K562 (cell line): ENCODE data around the gene PLIN5. TPM values are rescaled to one million over a fixed set of nuclear protein-coding genes. Genes with fewer than 3 reads are reported as not detected.

Experiments used
- HDAC6 ChIP-seq: IDR thresholded peaks from 2 replicates; pipeline ENCODE4 v1.6.1; 2012; ENCODE audit warnings: low read depth, mild to moderate bottlenecking, control low read depth, inconsistent platforms, low read length, moderate library complexity
- NCOR1 ChIP-seq: fragments of 450-650 bp; IDR thresholded peaks from 2 replicates; pipeline ENCODE4 v1.6.1; 2016; ENCODE audit warnings: mild to moderate bottlenecking, moderate library complexity
- PCBP1 ChIP-seq: fragments of 200-400 bp; formaldehyde crosslinking; IDR thresholded peaks from 2 replicates; pipeline ENCODE4 v1.6.1; 2018; ENCODE audit warnings: mild to moderate bottlenecking, low read depth, low read length; ENCODE audit not compliant: poor library complexity, severe bottlenecking
- SMAD2 ChIP-seq: fragments of 150-350 bp; IDR thresholded peaks from 2 replicates; pipeline ENCODE4 v1.6.1; 2014; ENCODE audit warnings: low read depth, mild to moderate bottlenecking, low read length
- SP1 ChIP-seq: sonication (generic); formaldehyde crosslinking; IDR thresholded peaks from 2 replicates; pipeline ENCODE4 v1.8.1; 2022; ENCODE audit warnings: mild to moderate bottlenecking, missing genetic modification reagents
- TAF15 ChIP-seq: fragments of 200-400 bp; formaldehyde crosslinking; IDR thresholded peaks from 2 replicates; pipeline ENCODE4 v1.6.1; 2017; ENCODE audit warnings: mild to moderate bottlenecking, low read depth, low read length, moderate library complexity
- YY1 ChIP-seq, 3 experiments: IDR thresholded peaks; 2 replicates each; pipeline ENCODE4 v1.6.1; 2011; ENCODE audit warnings: low read length in 2 of 3, mild to moderate bottlenecking in 2 of 3, moderate library complexity in 2 of 3, borderline replicate concordance in 1 of 3, control low read depth in 1 of 3, low read depth in 1 of 3; ENCODE audit not compliant: insufficient read depth in 3 of 3, insufficient replicate concordance in 2 of 3, control insufficient read depth in 1 of 3, insufficient read length in 1 of 3; ENCODE audit errors: extremely low read depth in 1 of 3
- ZEB2 ChIP-seq: fragments of 450-650 bp; IDR thresholded peaks from 2 replicates; pipeline ENCODE4 v1.6.1; 2016
- polyA plus RNA-seq, 8 experiments: library from polyadenylated mRNA; depleted of rRNA in 4 of 8; stranded (reverse) in 5 of 8; unstranded in 3 of 8; fragments of >200 nt; fragmentation: Nextera tagmentation in 2 of 8; fragmentation: Illumina TruSeq in 1 of 8; extraction: Ambion mirVana in 2 of 8; extraction: Trizol in 1 of 8; gene quantifications; 2 replicates each; pipeline versions ENCODE4 v1.2.1 to v1.2.3, GENCODE V29; 2011 to 2014; ENCODE audit warnings: inconsistent platforms in 1 of 8, missing spikeins in 1 of 8
- total RNA-seq, 7 experiments: library from RNA; depleted of rRNA in 6 of 7; stranded (reverse); fragments of >200 nt in 6 of 7; fragmentation: Illumina TruSeq in 2 of 7; extraction: Trizol in 2 of 7; gene quantifications; 2 replicates each; pipeline versions ENCODE4 v1.2.1 to v1.2.3, GENCODE V29; 2011 to 2021; ENCODE audit warnings: low replicate concordance in 1 of 7
- TF ChIP-seq, protein P1 (sequence below), 2 experiments: fragments of 250-450 bp in 1 of 2; fragments of 450-650 bp in 1 of 2; sonication (Bioruptor Pico) in 1 of 2; IDR thresholded peaks; 2 replicates each; pipeline versions ENCODE4 v1.6.1 to v1.8.0; 2016 to 2021; ENCODE audit warnings: mild to moderate bottlenecking in 2 of 2, moderate library complexity in 2 of 2, missing compliant biosample characterization in 1 of 2, missing genetic modification characterization in 1 of 2
- TF ChIP-seq, protein P2 (sequence below), 2 experiments: fragments of 150-350 bp in 1 of 2; IDR thresholded peaks; 2 replicates each; pipeline ENCODE4 v1.6.1; 2012 to 2016; ENCODE audit warnings: low read depth in 2 of 2, low read length in 2 of 2, mild to moderate bottlenecking in 1 of 2, moderate library complexity in 1 of 2
- TF ChIP-seq, protein P3 (sequence below): fragments of 250-450 bp; sonication (Bioruptor Pico); IDR thresholded peaks from 2 replicates; pipeline ENCODE4 v1.5.0; 2021
- TF ChIP-seq, protein P4 (sequence below): fragments of 450-650 bp; formaldehyde crosslinking; IDR thresholded peaks from 2 replicates; pipeline ENCODE4 v1.4.0; 2020; ENCODE audit warnings: mild to moderate bottlenecking, moderate library complexity
- TF ChIP-seq, protein P5 (sequence below): IDR thresholded peaks from 2 replicates; pipeline ENCODE4 v1.6.1; 2014; ENCODE audit warnings: antibody characterized with exemption

The PLIN5 gene
- total and polyA plus RNA-seq, 9 of the 15 experiments (the other 6 are each of a cell fraction or from before 2014, with no cell fraction given), result 0.04 to 1.3 (median 0.50) TPM

DNA sequence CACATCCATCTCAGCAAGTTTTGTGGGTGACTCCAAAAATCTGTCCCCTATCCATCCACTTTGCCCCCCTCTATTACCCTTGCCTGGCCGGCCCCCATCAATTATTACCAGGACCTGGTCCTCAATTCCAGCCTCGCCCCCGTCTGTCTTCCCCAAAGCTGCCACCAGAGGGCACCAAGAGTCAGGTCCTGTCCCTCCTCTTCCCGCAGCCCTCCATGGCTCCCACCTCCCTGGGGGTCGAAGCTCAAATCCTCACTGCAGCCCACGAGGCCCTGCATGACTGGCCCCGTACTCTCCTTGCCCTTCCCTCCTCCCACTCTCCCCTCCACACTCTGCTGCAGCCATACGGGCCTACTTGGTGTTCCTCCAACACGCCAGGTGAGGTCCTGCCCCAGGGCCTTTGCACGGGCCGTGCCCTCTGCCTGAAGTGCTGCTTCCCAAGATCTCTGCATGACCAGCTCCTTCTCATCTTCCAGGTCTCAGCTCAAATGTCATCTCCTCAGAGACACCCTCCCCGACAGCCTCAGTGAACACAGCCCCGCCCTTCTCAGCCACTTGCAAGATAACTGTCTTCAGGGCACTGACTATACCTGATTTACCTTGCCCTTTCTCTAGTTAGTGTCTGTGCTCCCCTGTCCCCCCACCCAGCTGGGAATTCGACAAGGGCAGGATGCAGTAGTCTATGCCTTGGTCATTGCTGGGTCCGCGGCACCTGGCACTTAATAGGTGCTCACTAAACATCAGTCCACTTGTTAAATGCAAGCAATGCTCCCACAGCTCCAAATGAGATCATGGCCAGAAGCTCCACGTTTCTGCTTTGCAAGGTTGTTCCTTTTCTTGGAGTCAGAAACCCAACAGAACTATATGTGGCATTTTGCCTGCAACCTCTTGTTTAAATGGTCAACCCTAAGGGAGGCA is 41.3 kb upstream of the PLIN5 start (continued):
- TF ChIP-seq, protein P1, sequence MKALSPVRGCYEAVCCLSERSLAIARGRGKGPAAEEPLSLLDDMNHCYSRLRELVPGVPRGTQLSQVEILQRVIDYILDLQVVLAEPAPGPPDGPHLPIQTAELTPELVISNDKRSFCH (CRISPR knock-in tag; IDR thresholded peaks at IDR 0.05), result no peak
- TF ChIP-seq, protein P1 (tag; IDR thresholded peaks at IDR 0.05), result peak; percentile 38; the same call in 1 of the 2 replicates
- TF ChIP-seq, protein P2, sequence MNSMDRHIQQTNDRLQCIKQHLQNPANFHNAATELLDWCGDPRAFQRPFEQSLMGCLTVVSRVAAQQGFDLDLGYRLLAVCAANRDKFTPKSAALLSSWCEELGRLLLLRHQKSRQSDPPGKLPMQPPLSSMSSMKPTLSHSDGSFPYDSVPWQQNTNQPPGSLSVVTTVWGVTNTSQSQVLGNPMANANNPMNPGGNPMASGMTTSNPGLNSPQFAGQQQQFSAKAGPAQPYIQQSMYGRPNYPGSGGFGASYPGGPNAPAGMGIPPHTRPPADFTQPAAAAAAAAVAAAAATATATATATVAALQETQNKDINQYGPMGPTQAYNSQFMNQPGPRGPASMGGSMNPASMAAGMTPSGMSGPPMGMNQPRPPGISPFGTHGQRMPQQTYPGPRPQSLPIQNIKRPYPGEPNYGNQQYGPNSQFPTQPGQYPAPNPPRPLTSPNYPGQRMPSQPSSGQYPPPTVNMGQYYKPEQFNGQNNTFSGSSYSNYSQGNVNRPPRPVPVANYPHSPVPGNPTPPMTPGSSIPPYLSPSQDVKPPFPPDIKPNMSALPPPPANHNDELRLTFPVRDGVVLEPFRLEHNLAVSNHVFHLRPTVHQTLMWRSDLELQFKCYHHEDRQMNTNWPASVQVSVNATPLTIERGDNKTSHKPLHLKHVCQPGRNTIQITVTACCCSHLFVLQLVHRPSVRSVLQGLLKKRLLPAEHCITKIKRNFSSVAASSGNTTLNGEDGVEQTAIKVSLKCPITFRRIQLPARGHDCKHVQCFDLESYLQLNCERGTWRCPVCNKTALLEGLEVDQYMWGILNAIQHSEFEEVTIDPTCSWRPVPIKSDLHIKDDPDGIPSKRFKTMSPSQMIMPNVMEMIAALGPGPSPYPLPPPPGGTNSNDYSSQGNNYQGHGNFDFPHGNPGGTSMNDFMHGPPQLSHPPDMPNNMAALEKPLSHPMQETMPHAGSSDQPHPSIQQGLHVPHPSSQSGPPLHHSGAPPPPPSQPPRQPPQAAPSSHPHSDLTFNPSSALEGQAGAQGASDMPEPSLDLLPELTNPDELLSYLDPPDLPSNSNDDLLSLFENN (IDR thresholded peaks at IDR 0.05; ENCODE audit: low read depth in 2 of 2, low read length in 2 of 2), result no peak
- TF ChIP-seq NCOR1 (no peak), HDAC6 (no peak), TAF15 (no peak), SMAD2 (no peak), PCBP1 (peak; percentile 46), YY1 (IDR thresholded peaks at IDR 0.05; ENCODE audit: borderline replicate concordance in 1 of 3, control insufficient read depth in 1 of 3, extremely low read depth in 1 of 3, insufficient read depth in 3 of 3, insufficient read length in 1 of 3, insufficient replicate concordance in 2 of 3, low read depth in 1 of 3, low read length in 2 of 3) (no peak), ZEB2 (peak; percentile 76), SP1 (CRISPR knock-in tag) (peak; percentile 60; the same call in 1 of the 2 replicates)
- TF ChIP-seq, protein P3, sequence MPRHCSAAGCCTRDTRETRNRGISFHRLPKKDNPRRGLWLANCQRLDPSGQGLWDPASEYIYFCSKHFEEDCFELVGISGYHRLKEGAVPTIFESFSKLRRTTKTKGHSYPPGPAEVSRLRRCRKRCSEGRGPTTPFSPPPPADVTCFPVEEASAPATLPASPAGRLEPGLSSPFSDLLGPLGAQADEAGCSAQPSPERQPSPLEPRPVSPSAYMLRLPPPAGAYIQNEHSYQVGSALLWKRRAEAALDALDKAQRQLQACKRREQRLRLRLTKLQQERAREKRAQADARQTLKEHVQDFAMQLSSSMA (CRISPR knock-in tag), result no peak
- TF ChIP-seq, protein P4, sequence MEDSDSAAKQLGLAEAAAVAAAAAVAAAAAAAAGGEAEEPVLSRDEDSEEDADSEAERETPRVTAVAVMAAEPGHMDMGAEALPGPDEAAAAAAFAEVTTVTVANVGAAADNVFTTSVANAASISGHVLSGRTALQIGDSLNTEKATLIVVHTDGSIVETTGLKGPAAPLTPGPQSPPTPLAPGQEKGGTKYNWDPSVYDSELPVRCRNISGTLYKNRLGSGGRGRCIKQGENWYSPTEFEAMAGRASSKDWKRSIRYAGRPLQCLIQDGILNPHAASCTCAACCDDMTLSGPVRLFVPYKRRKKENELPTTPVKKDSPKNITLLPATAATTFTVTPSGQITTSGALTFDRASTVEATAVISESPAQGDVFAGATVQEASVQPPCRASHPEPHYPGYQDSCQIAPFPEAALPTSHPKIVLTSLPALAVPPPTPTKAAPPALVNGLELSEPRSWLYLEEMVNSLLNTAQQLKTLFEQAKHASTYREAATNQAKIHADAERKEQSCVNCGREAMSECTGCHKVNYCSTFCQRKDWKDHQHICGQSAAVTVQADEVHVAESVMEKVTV (CRISPR knock-in tag), result no peak
- TF ChIP-seq, protein P5, sequence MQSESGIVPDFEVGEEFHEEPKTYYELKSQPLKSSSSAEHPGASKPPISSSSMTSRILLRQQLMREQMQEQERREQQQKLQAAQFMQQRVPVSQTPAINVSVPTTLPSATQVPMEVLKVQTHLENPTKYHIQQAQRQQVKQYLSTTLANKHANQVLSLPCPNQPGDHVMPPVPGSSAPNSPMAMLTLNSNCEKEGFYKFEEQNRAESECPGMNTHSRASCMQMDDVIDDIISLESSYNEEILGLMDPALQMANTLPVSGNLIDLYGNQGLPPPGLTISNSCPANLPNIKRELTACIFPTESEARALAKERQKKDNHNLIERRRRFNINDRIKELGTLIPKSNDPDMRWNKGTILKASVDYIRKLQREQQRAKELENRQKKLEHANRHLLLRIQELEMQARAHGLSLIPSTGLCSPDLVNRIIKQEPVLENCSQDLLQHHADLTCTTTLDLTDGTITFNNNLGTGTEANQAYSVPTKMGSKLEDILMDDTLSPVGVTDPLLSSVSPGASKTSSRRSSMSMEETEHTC, result no peak
